HFF-Myc (cell line): ENCODE measurements around the gene HOOK2.

ENCODE experiments used
- DNase-seq: peaks from one replicate; pipeline ENCODE4 v3.0.0-alpha.2; 2011; ENCODE audit warnings: low read depth; ENCODE audit errors: extremely low read depth
- H3K4me3 ChIP-seq: replicated peaks from 2 replicates; pipeline ENCODE4 v1.5.1; 2011; ENCODE audit warnings: low read depth, mild to moderate bottlenecking, control low read depth, low read length
- TF ChIP-seq, protein P1 (sequence below): IDR thresholded peaks from 2 replicates; pipeline ENCODE4 v1.5.1; 2012; ENCODE audit warnings: mild to moderate bottlenecking, low read depth, low read length, control low read depth; ENCODE audit errors: missing control alignments

The HOOK2 gene

DNA sequence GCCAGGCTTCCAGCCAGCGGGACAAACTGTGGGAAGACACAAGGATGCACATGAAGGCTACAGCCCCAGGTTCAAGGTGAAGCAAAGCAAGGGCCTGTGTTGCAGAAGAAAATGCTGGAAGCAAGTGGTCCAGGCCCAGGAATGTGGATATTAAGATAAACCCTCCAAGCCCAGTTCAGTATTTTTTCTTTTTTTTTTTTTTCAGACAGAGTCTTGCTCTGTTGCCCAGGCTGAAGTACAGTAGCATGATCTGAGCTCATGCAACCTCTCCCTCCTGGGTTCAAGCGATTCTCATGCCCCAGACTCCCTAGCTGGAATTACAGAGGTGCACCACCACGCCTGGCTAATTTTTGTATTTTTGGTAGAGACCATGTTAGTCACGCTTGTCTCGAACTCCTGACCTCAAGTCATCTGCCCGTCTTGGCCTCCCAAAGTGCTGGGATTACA lies 21.8 kb upstream of the HOOK2 start:
- no peak for DNase-seq
- H3K4me3 ChIP-seq, result no peak overlapping the region
- TF ChIP-seq, protein P1, sequence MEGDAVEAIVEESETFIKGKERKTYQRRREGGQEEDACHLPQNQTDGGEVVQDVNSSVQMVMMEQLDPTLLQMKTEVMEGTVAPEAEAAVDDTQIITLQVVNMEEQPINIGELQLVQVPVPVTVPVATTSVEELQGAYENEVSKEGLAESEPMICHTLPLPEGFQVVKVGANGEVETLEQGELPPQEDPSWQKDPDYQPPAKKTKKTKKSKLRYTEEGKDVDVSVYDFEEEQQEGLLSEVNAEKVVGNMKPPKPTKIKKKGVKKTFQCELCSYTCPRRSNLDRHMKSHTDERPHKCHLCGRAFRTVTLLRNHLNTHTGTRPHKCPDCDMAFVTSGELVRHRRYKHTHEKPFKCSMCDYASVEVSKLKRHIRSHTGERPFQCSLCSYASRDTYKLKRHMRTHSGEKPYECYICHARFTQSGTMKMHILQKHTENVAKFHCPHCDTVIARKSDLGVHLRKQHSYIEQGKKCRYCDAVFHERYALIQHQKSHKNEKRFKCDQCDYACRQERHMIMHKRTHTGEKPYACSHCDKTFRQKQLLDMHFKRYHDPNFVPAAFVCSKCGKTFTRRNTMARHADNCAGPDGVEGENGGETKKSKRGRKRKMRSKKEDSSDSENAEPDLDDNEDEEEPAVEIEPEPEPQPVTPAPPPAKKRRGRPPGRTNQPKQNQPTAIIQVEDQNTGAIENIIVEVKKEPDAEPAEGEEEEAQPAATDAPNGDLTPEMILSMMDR, result no peak

DNA sequence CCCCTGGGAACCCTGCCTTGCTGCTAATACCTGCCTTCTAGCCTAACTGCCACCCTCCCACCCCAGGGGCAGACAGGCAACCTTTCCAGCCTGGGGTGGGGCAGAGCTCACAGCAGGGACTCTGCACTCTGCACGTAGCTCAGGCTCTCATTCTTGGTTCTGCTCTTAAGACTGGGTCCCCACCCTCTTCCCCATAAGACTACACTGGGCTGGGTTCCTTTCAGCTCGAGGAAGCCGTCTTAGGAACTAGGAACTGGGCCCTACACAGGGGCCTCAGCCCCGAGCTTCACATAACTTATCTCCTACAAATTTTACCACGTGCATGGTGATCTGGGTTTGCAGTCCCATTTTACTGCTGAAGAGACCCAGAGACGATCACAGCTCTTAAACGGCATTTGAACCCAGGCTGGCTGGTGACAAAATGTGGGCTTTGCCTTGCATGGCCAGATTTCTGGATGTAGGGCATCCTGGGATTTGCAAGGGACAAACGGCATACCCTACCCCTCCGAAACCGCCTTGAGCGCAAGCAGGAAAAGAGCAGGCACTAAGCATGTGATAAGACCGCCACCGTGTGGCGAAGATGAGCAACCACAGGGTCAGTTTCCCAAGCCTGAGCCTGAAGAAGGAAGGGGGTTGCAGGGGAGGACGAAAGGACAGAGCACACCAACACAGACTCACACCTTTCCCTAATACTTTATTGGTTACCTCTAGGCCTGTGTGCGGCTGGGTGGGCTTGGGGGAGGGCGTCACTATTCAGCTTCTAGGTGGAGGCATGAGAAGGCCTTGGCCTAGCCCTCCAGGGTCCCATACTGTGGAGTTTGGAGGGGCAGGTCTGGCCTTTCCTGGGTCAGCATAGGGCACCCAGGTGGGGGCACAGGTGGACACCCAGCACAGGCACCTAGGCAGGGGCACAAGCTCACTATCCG lies 21.1 kb upstream of the HOOK2 start:
- no peak for DNase-seq
- TF ChIP-seq, protein P1, result peak; percentile 89
- H3K4me3 ChIP-seq, result no peak overlapping the region

DNA sequence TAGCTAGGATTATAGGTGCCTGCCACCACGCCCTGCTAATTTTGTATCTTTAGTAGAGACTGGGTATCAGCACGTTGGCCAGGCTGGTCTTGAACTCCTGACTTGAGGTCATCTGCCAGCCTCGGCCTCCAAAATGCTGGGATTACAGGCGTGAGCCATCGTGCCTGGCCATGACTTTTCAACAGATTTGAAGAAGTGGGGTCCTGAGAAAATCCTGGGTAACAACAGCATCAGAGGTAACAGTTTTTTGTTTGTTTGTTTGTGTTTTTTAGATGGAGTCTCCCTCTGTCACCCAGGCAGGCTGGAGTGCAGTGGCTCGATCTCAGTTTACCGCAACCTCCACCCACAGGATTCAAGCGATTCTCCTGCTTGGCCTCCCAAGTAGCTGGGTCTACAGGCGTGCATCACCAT lies 19.6 kb upstream of the HOOK2 start:
- no peak for DNase-seq
- TF ChIP-seq, protein P1, result no peak
- H3K4me3 ChIP-seq, result no peak overlapping the region

- peak overlapping the region; percentile 84 for H3K4me3 ChIP-seq
- TF ChIP-seq, protein P1, result no peak
- DNase-seq, result no peak
These were observed 19.0 kb upstream of the HOOK2 start for GRCh38 chr19:12794196-12794941.

DNA sequence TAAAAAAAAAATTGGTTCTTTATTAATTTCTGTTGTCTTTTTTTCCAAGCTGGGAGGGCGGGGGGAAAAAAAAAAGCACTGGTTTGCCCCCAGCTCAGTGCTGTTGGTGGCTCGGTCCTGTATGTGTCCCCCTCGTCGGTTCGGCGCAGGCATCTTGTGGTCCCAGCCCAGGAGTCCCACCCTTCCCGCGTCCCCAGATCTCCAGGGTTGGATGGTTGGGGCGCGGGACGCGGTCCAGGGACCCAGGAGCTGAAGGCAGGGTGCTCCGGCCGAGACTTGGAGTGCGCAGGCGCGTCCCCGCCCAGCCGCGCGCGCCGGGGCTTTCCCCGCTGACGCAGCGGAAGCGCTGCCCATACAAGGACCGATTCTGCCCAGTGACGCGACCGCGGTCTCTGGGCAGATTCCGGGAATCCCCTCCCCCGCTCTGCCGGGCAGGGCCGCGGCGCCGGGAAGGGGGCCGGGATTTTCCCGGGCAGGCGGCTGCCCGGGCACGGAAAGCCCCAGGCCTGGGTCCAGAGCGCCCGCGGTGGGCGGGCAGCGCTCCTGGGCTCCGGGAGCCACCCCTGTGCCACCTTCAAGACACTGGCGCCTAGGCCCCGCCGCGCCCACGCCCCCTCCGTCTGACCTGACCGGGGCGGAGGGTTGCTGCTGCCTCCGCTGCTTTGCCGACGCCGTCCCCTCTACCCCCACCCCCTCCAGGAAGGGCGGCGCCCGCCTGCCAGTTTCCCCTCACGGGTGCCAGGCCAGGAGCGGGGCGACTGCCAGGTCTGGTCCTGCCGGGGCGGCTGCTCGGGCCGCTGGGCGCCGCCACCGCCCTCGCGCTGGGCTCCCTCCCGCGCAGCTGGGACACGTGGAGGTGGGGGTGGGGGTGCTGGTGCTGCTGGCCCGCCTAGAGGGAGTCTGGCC lies 18.2 kb upstream of the HOOK2 start:
- peak overlapping the region; percentile 84 for H3K4me3 ChIP-seq
- DNase-seq, result no peak
- TF ChIP-seq, protein P1, result no peak

DNA sequence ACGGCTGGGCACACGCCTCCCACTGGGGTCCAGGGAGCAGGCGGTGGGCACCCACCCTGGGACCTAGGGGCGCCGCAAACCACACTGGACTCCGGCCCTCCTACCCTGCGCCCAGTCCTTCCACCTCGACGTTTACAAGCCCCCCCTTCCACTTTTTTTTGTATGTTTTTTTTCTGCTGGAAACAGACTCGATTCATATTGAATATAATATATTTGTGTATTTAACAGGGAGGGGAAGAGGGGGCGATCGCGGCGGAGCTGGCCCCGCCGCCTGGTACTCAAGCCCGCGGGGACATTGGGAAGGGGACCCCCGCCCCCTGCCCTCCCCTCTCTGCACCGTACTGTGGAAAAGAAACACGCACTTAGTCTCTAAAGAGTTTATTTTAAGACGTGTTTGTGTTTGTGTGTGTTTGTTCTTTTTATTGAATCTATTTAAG lies 17.5 kb upstream of the HOOK2 start:
- H3K4me3 ChIP-seq, result peak overlapping the region; percentile 84
- DNase-seq, result no peak
- TF ChIP-seq, protein P1, result no peak
